Measurements from ENCODE around the gene CCAR1. TPM values are rescaled to one million over a fixed set of nuclear protein-coding genes. Genes with fewer than 3 reads are reported as not detected.
"Not testable (repeated sequence)": the region's sequence is repeated elsewhere in the genome, so short reads cannot be mapped to it uniquely, and the experiment has no call there.

The CCAR1 gene
- polyA plus RNA-seq, 1 donor from 2014 or later: 51.4 TPM

DNA sequence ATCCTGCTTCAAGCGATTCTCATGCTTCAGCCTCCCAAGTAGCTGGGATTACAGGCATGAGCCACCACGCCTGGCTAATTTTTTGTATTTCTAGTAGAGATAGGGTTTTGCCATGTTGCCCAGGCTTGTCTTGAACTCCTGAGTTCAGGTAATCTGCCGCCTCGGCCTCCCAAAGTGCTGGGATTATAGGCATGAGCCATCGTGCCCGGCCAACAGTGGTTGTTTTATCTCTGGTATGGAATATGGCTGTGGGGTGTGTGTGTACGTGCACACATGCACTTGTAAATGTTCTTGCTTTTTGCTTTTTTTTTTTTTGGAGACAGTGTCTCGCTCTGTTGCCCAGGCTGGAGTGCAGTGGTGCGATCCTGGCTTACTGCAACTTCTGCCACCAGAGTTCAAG lies 119.6 kb downstream of the CCAR1 start:
- not testable (repeated sequence) for H3K27ac ChIP-seq (ENCODE audit: low read length); H3K4me3 ChIP-seq (ENCODE audit: low read length); H3K9ac ChIP-seq (ENCODE audit: low read length); H2AFZ ChIP-seq (ENCODE audit: low read depth, low read length); H3K9me3 ChIP-seq (ENCODE audit: low read length); H3K4me2 ChIP-seq (ENCODE audit: low read length); H4K20me1 ChIP-seq (ENCODE audit: insufficient read depth); H3F3A ChIP-seq (ENCODE audit: insufficient read depth, low read length, poor library complexity, severe bottlenecking); H3K9me2 ChIP-seq (ENCODE audit: insufficient read depth, low read length); H3K27me3 ChIP-seq (ENCODE audit: insufficient read depth, low read depth, low read length); H3K79me2 ChIP-seq (replicated peaks; ENCODE audit: insufficient read depth, low read length); H3K36me3 ChIP-seq (ENCODE audit: insufficient read depth, low read length)

Small RNA genes within 50 kb of the gene (small RNA-seq; reads per million reads assigned to genes)
- gene MIR1254-1 (0 reads per million in 3 experiments), gene RF00019 (0 to 1.2 (median 0) reads per million in 3 experiments)

Other genes with a start within 250 kb of the CCAR1 start
- 14.0 and 15.2 TPM in 2 replicates for gene DNA2, start 249.3 kb upstream of the CCAR1 start, polyA plus RNA-seq
- gene SLC25A16, start 193.7 kb upstream of the CCAR1 start, polyA plus RNA-seq: 9.9 and 10.1 TPM in 2 replicates
- 3.6 and 5.2 TPM in 2 replicates for gene TET1, start 160.9 kb upstream of the CCAR1 start, polyA plus RNA-seq
- gene STOX1, start 106.3 kb downstream of the CCAR1 start, polyA plus RNA-seq: 1.2 and 2.3 TPM in 2 replicates
- gene DDX50, start 180.1 kb downstream of the CCAR1 start, polyA plus RNA-seq: 45.6 and 51.1 TPM in 2 replicates
- gene DDX21, start 234.9 kb downstream of the CCAR1 start, polyA plus RNA-seq: 29.6 and 33.0 TPM in 2 replicates

All from neural cell (in vitro differentiated cells).